RWPE2 (cell line): ENCODE results near the gene RELN.

Experiments
- ATAC-seq: fragments of 200-7000 bp; cut with Tn5 transposase; 3 replicates; pipeline ENCODE4 v1.9.1; 2021; ENCODE audit warnings: low read depth
- DNase-seq: peaks from one replicate; pipeline ENCODE4 v3.0.0-alpha.2; 2020; ENCODE audit warnings: low spot score
- H3K27ac ChIP-seq: fragments of 450-650 bp; 2 replicates; pipeline ENCODE4 v1.5.1; 2017; ENCODE audit warnings: mild to moderate bottlenecking; ENCODE audit not compliant: poor library complexity, severe bottlenecking
- H3K27me3 ChIP-seq: fragments of 250-450 bp; sonication (Bioruptor Pico); 2 replicates; pipeline ENCODE4 v1.5.1; 2021; ENCODE audit warnings: mild to moderate bottlenecking, moderate library complexity; ENCODE audit not compliant: insufficient read depth, poor library complexity, severe bottlenecking
- H3K36me3 ChIP-seq: fragments of 250-450 bp; sonication (Bioruptor Pico); 2 replicates; pipeline ENCODE4 v1.5.1; 2020; ENCODE audit warnings: low read depth, mild to moderate bottlenecking, moderate library complexity
- H3K4me1 ChIP-seq: fragments of 250-450 bp; sonication (Bioruptor Pico); 2 replicates; pipeline ENCODE4 v1.5.1; 2021; ENCODE audit warnings: mild to moderate bottlenecking, moderate library complexity; ENCODE audit not compliant: insufficient read depth, poor library complexity, severe bottlenecking
- H3K4me3 ChIP-seq: fragments of 250-450 bp; sonication (Bioruptor Pico); 2 replicates; pipeline ENCODE4 v1.5.1; 2021; ENCODE audit warnings: mild to moderate bottlenecking, moderate library complexity; ENCODE audit not compliant: severe bottlenecking
- H3K9me3 ChIP-seq: fragments of 250-450 bp; sonication (Bioruptor Pico); 2 replicates; pipeline ENCODE4 v1.5.1; 2021; ENCODE audit warnings: mild to moderate bottlenecking, moderate library complexity; ENCODE audit not compliant: severe bottlenecking
- CTCF ChIP-seq: fragments of 450-650 bp; IDR thresholded peaks from one replicate; pipeline ENCODE4 v1.5.1; 2017; ENCODE audit warnings: mild to moderate bottlenecking, moderate library complexity; ENCODE audit not compliant: poor library complexity, severe bottlenecking

Gene RELN

GRCh38 chr7:103698064-103698463, 291.4 kb downstream of the RELN start:
- Histone ChIP-seq H3K9me3 (no peaks in the 10 kb centered on the region), H3K27me3 (no peaks in the 10 kb centered on the region), H3K27ac (no peak overlapping the region), H3K36me3 (no peaks in the 10 kb centered on the region), H3K4me1 (no peaks in the 10 kb centered on the region), H3K4me3 (no peak overlapping the region)
- TF ChIP-seq CTCF, result no peak
- no peak for ATAC-seq
- no peak for DNase-seq

GRCh38 chr7:103695521-103695920, 293.9 kb downstream of the RELN start:
- H3K27me3 ChIP-seq, result no peaks in the 10 kb centered on the region
- H3K36me3 ChIP-seq, result no peaks in the 10 kb centered on the region
- no peak overlapping the region for H3K27ac ChIP-seq
- no peaks in the 10 kb centered on the region for H3K9me3 ChIP-seq
- no peak for TF ChIP-seq CTCF
- ATAC-seq, result no peak
- DNase-seq, result no peak
- H3K4me1 ChIP-seq, result no peaks in the 10 kb centered on the region
- H3K4me3 ChIP-seq, result no peak overlapping the region

DNA sequence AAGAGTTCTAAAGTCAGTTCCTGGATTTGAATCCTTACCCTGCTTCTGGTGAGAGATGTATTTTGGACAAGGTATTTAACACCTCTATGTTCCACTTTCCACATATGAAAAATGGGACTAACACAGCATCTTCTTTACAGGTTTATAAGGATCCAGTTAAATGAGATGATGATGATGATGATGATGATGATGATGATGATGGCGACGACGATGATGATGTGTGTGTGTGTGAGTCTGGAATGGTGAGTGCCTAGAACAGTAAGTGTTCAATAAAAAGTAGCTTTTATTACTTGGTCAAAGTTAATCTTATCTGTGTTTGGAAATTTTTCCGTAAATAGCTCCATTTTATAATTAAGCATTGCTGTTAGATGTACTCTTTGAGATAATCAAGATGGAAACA, 295.2 kb downstream of the RELN start:
- no peaks in the 10 kb centered on the region for H3K4me1 ChIP-seq
- H3K9me3 ChIP-seq, result no peaks in the 10 kb centered on the region
- no peaks in the 10 kb centered on the region for H3K27me3 ChIP-seq
- ATAC-seq (no peak), DNase-seq (no peak)
- no peak overlapping the region for H3K4me3 ChIP-seq
- no peak overlapping the region for H3K27ac ChIP-seq
- TF ChIP-seq CTCF, result no peak
- no peaks in the 10 kb centered on the region for H3K36me3 ChIP-seq

GRCh38 chr7:103691291-103691690, 298.2 kb downstream of the RELN start:
- TF ChIP-seq CTCF, result no peak
- H3K27me3 ChIP-seq, result no peaks in the 10 kb centered on the region
- ATAC-seq (no peak), DNase-seq (no peak)
- H3K4me1 ChIP-seq, result no peaks in the 10 kb centered on the region
- no peak overlapping the region for H3K4me3 ChIP-seq
- no peaks in the 10 kb centered on the region for H3K36me3 ChIP-seq
- H3K27ac ChIP-seq, result no peak overlapping the region
- H3K9me3 ChIP-seq, result no peaks in the 10 kb centered on the region

- no peaks in the 10 kb centered on the region for H3K4me1 ChIP-seq
- H3K36me3 ChIP-seq, result no peaks in the 10 kb centered on the region
- DNase-seq (no peak), ATAC-seq (0 out of 3 replicates have a peak, but pooled peaks have one; percentile 21)
- H3K4me3 ChIP-seq, result no peak overlapping the region
- TF ChIP-seq CTCF, result no peak
- no peaks in the 10 kb centered on the region for H3K9me3 ChIP-seq
- no peaks in the 10 kb centered on the region for H3K27me3 ChIP-seq
- H3K27ac ChIP-seq, result no peak overlapping the region
Measured at GRCh38 chr7:103690242-103690974, 299.1 kb downstream of the RELN start.
